GM12875 (cell line): ENCODE data around the gene KCNA4.

Source experiments
- H3K4me3 ChIP-seq: one replicate; pipeline ENCODE4 v1.5.1; 2011; ENCODE audit warnings: low read depth, low read length, control low read depth
- TF ChIP-seq, protein P1 (sequence below): IDR thresholded peaks from 2 replicates; pipeline ENCODE4 v1.5.1; 2011; ENCODE audit warnings: low read depth, mild to moderate bottlenecking, control low read depth, inconsistent platforms, low read length, moderate library complexity, borderline replicate concordance; ENCODE audit not compliant: insufficient read depth

KCNA4 gene

DNA sequence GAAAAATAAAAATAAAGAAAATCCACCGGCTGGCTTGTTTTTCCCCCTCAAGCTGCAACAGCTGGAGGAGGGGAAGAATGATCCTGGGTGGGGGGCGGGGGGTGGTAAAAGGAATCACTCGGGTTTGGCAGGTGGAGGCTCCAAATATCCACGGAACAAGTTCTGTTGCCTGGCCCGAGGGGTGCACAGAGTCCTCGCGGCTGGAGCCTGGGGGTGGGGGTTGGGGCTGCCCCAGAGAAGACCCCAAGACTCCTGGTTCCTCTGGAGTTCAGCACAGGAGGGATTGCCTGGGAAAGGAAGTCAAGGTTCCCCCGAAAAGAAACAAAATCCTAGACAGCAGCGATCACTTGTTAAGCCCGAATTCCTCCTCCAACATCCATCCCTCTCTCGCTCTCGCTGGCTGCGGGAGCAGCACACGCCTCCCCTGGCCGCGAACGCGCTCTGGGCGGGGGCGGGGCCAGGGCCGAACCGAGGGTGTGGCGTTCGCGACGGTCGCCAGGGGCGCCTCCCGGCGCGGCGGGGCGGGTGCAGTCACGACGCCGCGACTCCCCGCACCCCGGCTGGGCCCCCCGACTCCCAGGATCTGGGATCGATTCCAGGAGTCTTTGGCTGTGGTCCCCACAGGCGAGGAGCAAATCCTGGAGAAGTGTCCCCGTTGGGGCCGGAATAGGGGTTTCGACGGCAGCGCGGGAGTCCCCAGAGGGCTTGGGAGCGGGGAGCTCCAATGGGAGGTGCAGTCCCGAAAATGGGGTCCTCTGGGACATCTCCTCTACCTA, at the start of gene KCNA4:
TSS of gene KCNA4 (minus strand) at position 443 of the 776 bp plus-strand sequence. CDS start 4,352 bp downstream, outside the sequence.
- TF ChIP-seq, protein P1, sequence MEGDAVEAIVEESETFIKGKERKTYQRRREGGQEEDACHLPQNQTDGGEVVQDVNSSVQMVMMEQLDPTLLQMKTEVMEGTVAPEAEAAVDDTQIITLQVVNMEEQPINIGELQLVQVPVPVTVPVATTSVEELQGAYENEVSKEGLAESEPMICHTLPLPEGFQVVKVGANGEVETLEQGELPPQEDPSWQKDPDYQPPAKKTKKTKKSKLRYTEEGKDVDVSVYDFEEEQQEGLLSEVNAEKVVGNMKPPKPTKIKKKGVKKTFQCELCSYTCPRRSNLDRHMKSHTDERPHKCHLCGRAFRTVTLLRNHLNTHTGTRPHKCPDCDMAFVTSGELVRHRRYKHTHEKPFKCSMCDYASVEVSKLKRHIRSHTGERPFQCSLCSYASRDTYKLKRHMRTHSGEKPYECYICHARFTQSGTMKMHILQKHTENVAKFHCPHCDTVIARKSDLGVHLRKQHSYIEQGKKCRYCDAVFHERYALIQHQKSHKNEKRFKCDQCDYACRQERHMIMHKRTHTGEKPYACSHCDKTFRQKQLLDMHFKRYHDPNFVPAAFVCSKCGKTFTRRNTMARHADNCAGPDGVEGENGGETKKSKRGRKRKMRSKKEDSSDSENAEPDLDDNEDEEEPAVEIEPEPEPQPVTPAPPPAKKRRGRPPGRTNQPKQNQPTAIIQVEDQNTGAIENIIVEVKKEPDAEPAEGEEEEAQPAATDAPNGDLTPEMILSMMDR, result no peak
- H3K4me3 ChIP-seq, result no peak within 1 kb of the TSS

GRCh38 chr11:30062103-30062502, 45.3 kb upstream of the KCNA4 start:
- no peak overlapping the region for H3K4me3 ChIP-seq
- TF ChIP-seq, protein P1, result no peak

DNA sequence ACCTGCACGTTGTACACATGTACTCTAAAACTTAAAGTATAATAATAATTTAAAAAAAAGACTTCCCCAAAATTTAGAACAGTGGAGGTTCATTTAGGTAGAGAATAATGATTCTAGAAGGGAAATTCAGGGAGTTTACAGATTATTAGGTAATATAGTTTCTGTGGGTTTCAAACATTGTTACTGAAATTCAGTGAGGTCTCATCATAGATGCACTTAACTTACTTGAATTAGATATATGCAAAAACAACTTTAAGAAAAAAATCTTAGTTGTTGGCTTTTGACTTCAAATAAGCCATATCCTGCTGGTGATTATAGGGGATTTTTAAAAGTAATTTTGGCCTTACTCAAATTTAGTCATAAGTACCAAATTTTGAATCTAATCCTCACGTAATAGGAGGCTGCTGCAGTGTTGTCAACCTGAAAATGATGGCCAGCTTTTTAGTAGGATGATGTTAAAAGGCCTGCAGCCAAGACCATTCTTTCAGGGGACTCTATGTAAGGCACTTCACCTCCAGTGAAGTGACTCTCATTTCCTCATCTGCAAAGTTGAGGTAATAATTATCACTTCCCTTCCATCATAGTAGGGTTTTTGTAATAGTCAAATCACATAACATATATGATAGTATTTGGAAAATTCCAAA, 42.5 kb upstream of the KCNA4 start:
- TF ChIP-seq, protein P1, result no peak
- no peak overlapping the region for H3K4me3 ChIP-seq

GRCh38 chr11:30049214-30049613, 32.4 kb upstream of the KCNA4 start:
- no peak overlapping the region for H3K4me3 ChIP-seq

DNA sequence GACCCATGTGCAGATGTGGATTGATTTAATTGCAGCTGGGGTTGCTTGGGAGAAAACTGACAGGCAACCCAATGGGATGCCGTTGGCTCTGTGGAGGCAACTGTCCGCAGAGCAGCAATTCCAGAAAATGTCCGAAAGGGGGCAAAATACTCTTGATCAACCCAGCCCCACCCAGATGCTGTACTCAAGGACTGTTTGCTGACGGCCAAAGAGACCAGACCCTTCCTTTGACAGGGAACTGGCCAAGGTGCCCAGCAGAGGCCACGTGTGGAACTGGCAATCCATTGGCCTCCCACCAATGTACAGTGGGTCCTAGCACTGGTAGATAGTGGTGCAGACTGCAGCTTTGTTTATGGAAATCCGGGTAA, 29.7 kb upstream of the KCNA4 start:
- H3K4me3 ChIP-seq, result no peak overlapping the region

More at GRCh38 chr11:30049214-30049613, 32.4 kb upstream of the KCNA4 start:
- TF ChIP-seq, protein P1, result no peak

GRCh38 chr11:30045921-30046577, 29.2 kb upstream of the KCNA4 start:
- no peak overlapping the region for H3K4me3 ChIP-seq
- TF ChIP-seq, protein P1, result no peak

More for the DNA sequence above, 29.7 kb upstream of the KCNA4 start:
- TF ChIP-seq, protein P1, result peak; percentile 13; the same call in 1 of the 2 replicates
